Sigmoid colon (tissue), 7 donors: Measurements from ENCODE around the gene CDK4. TPM values are rescaled to one million over a fixed set of nuclear protein-coding genes. Genes with fewer than 3 reads are reported as not detected.

Experiments
- DNase-seq: peaks from one replicate; pipeline ENCODE4 v3.0.0-alpha.2; 2019
- H3K27ac ChIP-seq, 4 donors: fragments of 200-600 bp; sonication (generic); one replicate each; pipeline ENCODE4 v1.5.1; 2016 to 2019; ENCODE audit warnings: mild to moderate bottlenecking in 1 of 4
- H3K27me3 ChIP-seq, 3 donors: fragments of 200-600 bp; sonication (generic); one replicate each; pipeline ENCODE4 v1.5.1; 2019; ENCODE audit warnings: mild to moderate bottlenecking in 1 of 3
- H3K36me3 ChIP-seq, 4 donors: fragments of 200-600 bp; sonication (generic); one replicate each; pipeline ENCODE4 v1.5.1; 2016 to 2019
- H3K4me1 ChIP-seq, 4 donors: fragments of 200-600 bp; sonication (generic); one replicate each; pipeline ENCODE4 v1.5.1; 2017 to 2019
- H3K4me3 ChIP-seq, 4 donors: fragments of 200-600 bp; sonication (generic); one replicate each; pipeline ENCODE4 v1.5.1; 2017 to 2019; ENCODE audit warnings: mild to moderate bottlenecking in 2 of 4, moderate library complexity in 1 of 4
- H3K9me3 ChIP-seq, 4 donors: fragments of 200-600 bp in 3 of 4; sonication (generic) in 3 of 4; one replicate each; pipeline versions ENCODE4 v1.5.1 to v1.6.1; 2013 to 2019
- EP300 ChIP-seq, 4 donors: sonication (generic); formaldehyde crosslinking; IDR thresholded peaks; one replicate each; pipeline ENCODE4 v1.6.1; 2017; ENCODE audit warnings: antibody characterized with exemption in 4 of 4
- POLR2A ChIP-seq, 2 donors: fragments of 450-650 bp; IDR thresholded peaks; one replicate each; pipeline ENCODE4 v1.6.1; 2016; ENCODE audit warnings: antibody characterized with exemption in 2 of 2, mild to moderate bottlenecking in 2 of 2, moderate library complexity in 2 of 2
- POLR2AphosphoS5 ChIP-seq, 4 donors: sonication (generic); formaldehyde crosslinking; IDR thresholded peaks; one replicate each; pipeline ENCODE4 v1.6.1; 2017; ENCODE audit warnings: antibody characterized with exemption in 4 of 4
- WGBS, 2 donors: extraction: QIAGEN DNeasy Blood & Tissue Kit; methylation state at CpG; one replicate each; pipeline ENCODE4 v1.1.7; 2013; 5-methylcytosine and 5-hydroxymethylcytosine counted together
- intact Hi-C: fragments of 100-400 bp; cut with DNase I; formaldehyde crosslinking; loops from one replicate; pipeline ENCODE4 v1.15.1; 2023
- polyA plus RNA-seq, 3 donors: library from polyadenylated mRNA; stranded (reverse); fragments of 200-250 nt; gene quantifications; one replicate each; pipeline ENCODE4 v1.2.3, GENCODE V29; 2013
- total RNA-seq, 4 donors: library from RNA; depleted of rRNA; stranded (reverse); fragments of >200 nt; gene quantifications; one replicate each; pipeline ENCODE4 v1.1.0, GENCODE V29; 2016
- TF ChIP-seq, protein P1 (sequence below), 4 experiments: fragments of 450-650 bp in 3 of 4; fragments of 200-600 bp in 1 of 4; IDR thresholded peaks; one replicate each; pipeline ENCODE4 v1.5.1; 2016 to 2019; ENCODE audit warnings: antibody characterized with exemption in 4 of 4, mild to moderate bottlenecking in 3 of 4, moderate library complexity in 2 of 4
- donor health status: healthy with polysubstance abuse.
- donor health status: Bipolar disorder and iron deficiency.
- donor health status: healthy.

CDK4 gene
- total and polyA plus RNA-seq, 7 donors, result 34.9 to 108 (median 80.8) TPM

DNA sequence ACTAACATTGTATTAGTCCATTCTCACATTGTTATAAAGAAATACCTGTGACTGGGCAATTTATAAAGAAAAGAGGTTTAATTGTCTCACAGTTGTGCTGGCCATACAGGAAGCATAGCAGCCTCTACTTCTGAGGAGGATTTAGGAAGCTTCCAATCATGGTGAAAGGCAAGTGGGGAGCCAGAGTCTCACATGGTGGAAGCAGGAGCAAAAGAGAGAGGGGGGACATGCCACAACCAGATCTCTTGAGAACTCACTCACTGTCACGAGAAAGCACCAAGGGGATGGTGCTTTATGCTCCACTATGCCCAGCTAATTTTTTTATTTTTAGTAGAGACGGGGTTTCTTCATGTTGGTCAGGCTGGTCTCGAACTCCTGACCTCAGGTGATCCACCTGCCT lies 44.9 kb downstream of the CDK4 start:
- Histone ChIP-seq H3K9me3 (no peaks in the 10 kb centered on the region), H3K4me3 (no peak overlapping the region), H3K4me1 (no peaks in the 10 kb centered on the region), H3K36me3 (peaks cover 0 to 71% (median 13%) of the 10 kb centered on the region in 4 donors), H3K27ac (no peak overlapping the region), H3K27me3 (no peaks in the 10 kb centered on the region)
- TF ChIP-seq EP300 (IDR thresholded peaks at IDR 0.05), result no peak
- TF ChIP-seq, protein P1, sequence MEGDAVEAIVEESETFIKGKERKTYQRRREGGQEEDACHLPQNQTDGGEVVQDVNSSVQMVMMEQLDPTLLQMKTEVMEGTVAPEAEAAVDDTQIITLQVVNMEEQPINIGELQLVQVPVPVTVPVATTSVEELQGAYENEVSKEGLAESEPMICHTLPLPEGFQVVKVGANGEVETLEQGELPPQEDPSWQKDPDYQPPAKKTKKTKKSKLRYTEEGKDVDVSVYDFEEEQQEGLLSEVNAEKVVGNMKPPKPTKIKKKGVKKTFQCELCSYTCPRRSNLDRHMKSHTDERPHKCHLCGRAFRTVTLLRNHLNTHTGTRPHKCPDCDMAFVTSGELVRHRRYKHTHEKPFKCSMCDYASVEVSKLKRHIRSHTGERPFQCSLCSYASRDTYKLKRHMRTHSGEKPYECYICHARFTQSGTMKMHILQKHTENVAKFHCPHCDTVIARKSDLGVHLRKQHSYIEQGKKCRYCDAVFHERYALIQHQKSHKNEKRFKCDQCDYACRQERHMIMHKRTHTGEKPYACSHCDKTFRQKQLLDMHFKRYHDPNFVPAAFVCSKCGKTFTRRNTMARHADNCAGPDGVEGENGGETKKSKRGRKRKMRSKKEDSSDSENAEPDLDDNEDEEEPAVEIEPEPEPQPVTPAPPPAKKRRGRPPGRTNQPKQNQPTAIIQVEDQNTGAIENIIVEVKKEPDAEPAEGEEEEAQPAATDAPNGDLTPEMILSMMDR (IDR thresholded peaks at IDR 0.05), result no peak
- TF ChIP-seq POLR2AphosphoS5 (IDR thresholded peaks at IDR 0.05), result no peak
- TF ChIP-seq POLR2A (IDR thresholded peaks at IDR 0.05), result no peak
- no peak for DNase-seq
- intact Hi-C loops, result no loop called here
- 92 to 99% methylated on average over 3 of the region's 3 CpGs for WGBS, 2 donors

DNA sequence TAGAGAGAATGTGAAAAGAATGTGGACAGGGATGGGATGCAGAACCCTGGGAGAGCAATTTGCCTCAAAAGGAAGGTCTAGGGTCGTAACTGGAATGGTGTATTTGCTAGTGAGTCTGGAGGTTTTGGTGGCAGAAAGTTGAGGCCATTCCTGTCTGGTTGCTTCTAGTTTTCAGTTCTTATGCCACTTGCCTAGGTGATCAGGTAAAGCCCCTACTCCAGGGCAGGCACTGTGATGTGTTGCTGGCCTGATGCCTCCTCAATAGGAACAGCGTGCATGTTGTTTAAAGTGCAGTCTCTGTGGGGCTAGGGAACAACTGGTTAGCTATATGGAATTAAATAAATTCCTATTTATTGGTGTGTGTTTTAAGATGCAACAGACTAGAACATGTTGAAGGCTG lies 51.8 kb downstream of the CDK4 start:
- intact Hi-C loops, result no loop called here
- Histone ChIP-seq H3K4me1 (peaks cover 0 to 4% (median under 1%) of the 10 kb centered on the region in 4 donors), H3K27ac (no peak overlapping the region), H3K36me3 (peaks cover 0 to 77% (median 24%) of the 10 kb centered on the region in 4 donors), H3K9me3 (no peaks in the 10 kb centered on the region), H3K4me3 (no peak overlapping the region), H3K27me3 (no peaks in the 10 kb centered on the region)
- no peak for TF ChIP-seq POLR2AphosphoS5 (IDR thresholded peaks at IDR 0.05)
- no peak for TF ChIP-seq POLR2A (IDR thresholded peaks at IDR 0.05)
- TF ChIP-seq EP300 (IDR thresholded peaks at IDR 0.05), result no peak
- TF ChIP-seq, protein P1 (IDR thresholded peaks at IDR 0.05), result no peak
- WGBS, 2 donors, result 95 to 97% methylated on average over 2 of the region's 2 CpGs
- DNase-seq, result no peak

DNA sequence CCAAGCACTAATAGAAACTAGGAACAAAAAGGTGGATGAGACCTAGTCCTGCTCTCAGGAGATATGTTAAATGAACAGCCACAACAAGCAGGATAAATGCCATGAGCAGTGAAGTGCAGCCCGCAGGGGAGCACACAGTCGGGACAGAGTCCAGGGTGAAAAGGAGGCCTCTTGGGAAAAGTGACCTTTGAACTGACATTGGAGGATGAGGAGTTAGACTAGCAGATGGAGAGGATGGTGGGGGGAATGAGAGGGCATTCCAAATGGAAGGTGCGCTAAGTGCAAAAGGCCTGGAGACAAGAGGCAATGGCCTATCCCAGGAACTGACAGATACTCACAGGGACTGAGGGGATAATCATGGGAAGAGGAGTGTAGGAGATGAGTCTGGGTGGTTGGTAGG lies 53.7 kb downstream of the CDK4 start:
- intact Hi-C loops, result no loop called here
- H3K27ac ChIP-seq, result no peak overlapping the region
- TF ChIP-seq POLR2AphosphoS5 (IDR thresholded peaks at IDR 0.05), result no peak
- TF ChIP-seq, protein P1 (IDR thresholded peaks at IDR 0.05), result no peak
- no peak for TF ChIP-seq EP300 (IDR thresholded peaks at IDR 0.05)
- TF ChIP-seq POLR2A (IDR thresholded peaks at IDR 0.05), result no peak
- 95% methylated on average over 3 of the region's 3 CpGs for WGBS, 2 donors
- H3K4me3 ChIP-seq, result no peak overlapping the region
- no peak for DNase-seq
- H3K27me3 ChIP-seq, result no peaks in the 10 kb centered on the region
- peaks cover 0 to 59% (median 18%) of the 10 kb centered on the region in 4 donors for H3K36me3 ChIP-seq
- no peaks in the 10 kb centered on the region for H3K9me3 ChIP-seq
- H3K4me1 ChIP-seq, result peaks cover 0 to 15% (median 11%) of the 10 kb centered on the region in 4 donors

Other genes with a start within 250 kb of the CDK4 start
- 10 to 100 TPM; 30.7 to 48.5 (median 40.7) TPM for gene DDIT3, start 231.8 kb downstream of the CDK4 start, total RNA-seq
- gene DDIT3, start 231.8 kb downstream of the CDK4 start, polyA plus RNA-seq, result 10 to 100 TPM; 42.3 to 52.9 (median 46.7) TPM
- 10 to 100 TPM; 13.5 to 23.5 (median 16.0) TPM for gene MBD6, start 229.5 kb downstream of the CDK4 start, total RNA-seq
- 10 to 100 TPM; 16.2 to 52.8 (median 17.1) TPM for gene MBD6, start 229.5 kb downstream of the CDK4 start, polyA plus RNA-seq
- gene DCTN2, start 205.1 kb downstream of the CDK4 start, total RNA-seq, result 100 to 1,000 TPM; 118 to 194 (median 141) TPM
- 100 to 1,000 TPM; 141 to 204 (median 172) TPM for gene DCTN2, start 205.1 kb downstream of the CDK4 start, polyA plus RNA-seq
- gene KIF5A, start 202.3 kb downstream of the CDK4 start, total RNA-seq, result 1 to 10 TPM; 3.6 to 8.9 (median 6.9) TPM
- gene KIF5A, start 202.3 kb downstream of the CDK4 start, polyA plus RNA-seq, result 1 to 10 TPM in 1 of 3 donors, under 1 TPM in 2; under 0.01 to 3.5 (median 0.46) TPM
- 10 to 100 TPM; 13.3 to 22.8 (median 18.4) TPM for gene PIP4K2C, start 161.1 kb downstream of the CDK4 start, total RNA-seq
- gene PIP4K2C, start 161.1 kb downstream of the CDK4 start, polyA plus RNA-seq, result 10 to 100 TPM; 21.0 to 30.5 (median 28.6) TPM
- gene DTX3, start 147.5 kb downstream of the CDK4 start, total RNA-seq, result 10 to 100 TPM; 42.9 to 68.4 (median 50.7) TPM
- gene DTX3, start 147.5 kb downstream of the CDK4 start, polyA plus RNA-seq, result 10 to 100 TPM in 1 of 3 donors, 1 to 10 TPM in 2; 1.2 to 12.5 (median 8.4) TPM
- gene ARHGEF25, start 140.9 kb downstream of the CDK4 start, total RNA-seq, result 100 to 1,000 TPM in 3 of 4 donors, 10 to 100 TPM in 1; 99.4 to 140 (median 113) TPM
- gene ARHGEF25, start 140.9 kb downstream of the CDK4 start, polyA plus RNA-seq, result 10 to 100 TPM in 2 of 3 donors, 1 to 10 TPM in 1; 5.8 to 22.8 (median 18.2) TPM
- 1 to 10 TPM in 3 of 4 donors, under 1 TPM in 1; 0.99 to 4.4 (median 3.3) TPM for gene B4GALNT1, start 119.1 kb downstream of the CDK4 start, total RNA-seq
- gene B4GALNT1, start 119.1 kb downstream of the CDK4 start, polyA plus RNA-seq, result 1 to 10 TPM in 1 of 3 donors, not detected in 2; 2.7 TPM
- gene OS9, start 58.2 kb downstream of the CDK4 start, total RNA-seq, result 100 to 1,000 TPM; 122 to 183 (median 156) TPM
- 100 to 1,000 TPM in 1 of 3 donors, 10 to 100 TPM in 2; 69.1 to 243 (median 95.3) TPM for gene OS9, start 58.2 kb downstream of the CDK4 start, polyA plus RNA-seq
- 1 to 10 TPM in 3 of 4 donors, under 1 TPM in 1; 0.82 to 3.0 (median 1.8) TPM for gene AGAP2, start 13.6 kb downstream of the CDK4 start, total RNA-seq
- gene AGAP2, start 13.6 kb downstream of the CDK4 start, polyA plus RNA-seq, result 1 to 10 TPM in 1 of 3 donors, under 1 TPM in 2; under 0.01 to 6.4 (median 0.46) TPM
- 10 to 100 TPM; 43.2 to 85.8 (median 69.3) TPM for gene TSPAN31, start 7.3 kb downstream of the CDK4 start, total RNA-seq
- 10 to 100 TPM; 12.0 to 33.8 (median 15.7) TPM for gene TSPAN31, start 7.3 kb downstream of the CDK4 start, polyA plus RNA-seq
- 10 to 100 TPM in 2 of 4 donors, 1 to 10 TPM in 2; 6.1 to 12.5 (median 9.4) TPM for gene MARCHF9, start 2.8 kb upstream of the CDK4 start, total RNA-seq
- gene MARCHF9, start 2.8 kb upstream of the CDK4 start, polyA plus RNA-seq, result 10 to 100 TPM in 1 of 3 donors, 1 to 10 TPM in 2; 5.5 to 14.9 (median 7.8) TPM
- gene CYP27B1, start 14.8 kb upstream of the CDK4 start, total RNA-seq, result under 1 TPM in 1 of 4 donors, not detected in 3; 0.28 TPM
- 1 to 10 TPM in 2 of 3 donors, not detected in 1; 1.2 to 2.0 TPM for gene CYP27B1, start 14.8 kb upstream of the CDK4 start, polyA plus RNA-seq
- 10 to 100 TPM in 1 of 4 donors, 1 to 10 TPM in 3; 3.8 to 12.2 (median 7.4) TPM for gene METTL1, start 19.8 kb upstream of the CDK4 start, total RNA-seq
- gene METTL1, start 19.8 kb upstream of the CDK4 start, polyA plus RNA-seq, result 10 to 100 TPM in 2 of 3 donors, 1 to 10 TPM in 1; 7.6 to 16.7 (median 10.2) TPM
- gene EEF1AKMT3, start 20.3 kb upstream of the CDK4 start, total RNA-seq, result 10 to 100 TPM in 2 of 4 donors, 1 to 10 TPM in 2; 9.0 to 11.9 (median 10.6) TPM
- 1 to 10 TPM; 1.6 to 8.4 (median 2.5) TPM for gene EEF1AKMT3, start 20.3 kb upstream of the CDK4 start, polyA plus RNA-seq
- gene TSFM, start 30.5 kb upstream of the CDK4 start, total RNA-seq, result 10 to 100 TPM in 3 of 4 donors, 1 to 10 TPM in 1; 8.0 to 29.6 (median 25.3) TPM
- gene TSFM, start 30.5 kb upstream of the CDK4 start, polyA plus RNA-seq, result 10 to 100 TPM; 36.0 to 49.3 (median 47.9) TPM
- gene AVIL, start 66.4 kb upstream of the CDK4 start, total RNA-seq, result 10 to 100 TPM in 1 of 4 donors, 1 to 10 TPM in 3; 2.1 to 12.2 (median 5.1) TPM
- 10 to 100 TPM in 1 of 3 donors, 1 to 10 TPM in 2; 6.2 to 11.4 (median 8.3) TPM for gene AVIL, start 66.4 kb upstream of the CDK4 start, polyA plus RNA-seq
- 100 to 1,000 TPM; 121 to 183 (median 135) TPM for gene CTDSP2, start 94.4 kb upstream of the CDK4 start, total RNA-seq
- gene CTDSP2, start 94.4 kb upstream of the CDK4 start, polyA plus RNA-seq, result 100 to 1,000 TPM in 2 of 3 donors, 10 to 100 TPM in 1; 85.3 to 122 (median 105) TPM
- gene ATP23, start 189.3 kb upstream of the CDK4 start, total RNA-seq, result 10 to 100 TPM in 3 of 4 donors, 1 to 10 TPM in 1; 5.3 to 39.0 (median 13.2) TPM
- gene ATP23, start 189.3 kb upstream of the CDK4 start, polyA plus RNA-seq, result 10 to 100 TPM; 14.8 to 43.5 (median 25.8) TPM